Nucleus accumbens (tissue), 56 donors: ENCODE results near the gene PCOLCE2.
A peak's percentile ranks its signal among the peaks of the same experiment; 100 is the strongest.
"Not testable (repeated sequence)": the region's sequence is repeated elsewhere in the genome, so short reads cannot be mapped to it uniquely, and the experiment has no call there.

ENCODE experiments used
- DNase-seq, 56 donors: peaks; one replicate each; lab custom pipeline; 2025; lab: John Stamatoyannopoulos, UW

Gene PCOLCE2

DNA sequence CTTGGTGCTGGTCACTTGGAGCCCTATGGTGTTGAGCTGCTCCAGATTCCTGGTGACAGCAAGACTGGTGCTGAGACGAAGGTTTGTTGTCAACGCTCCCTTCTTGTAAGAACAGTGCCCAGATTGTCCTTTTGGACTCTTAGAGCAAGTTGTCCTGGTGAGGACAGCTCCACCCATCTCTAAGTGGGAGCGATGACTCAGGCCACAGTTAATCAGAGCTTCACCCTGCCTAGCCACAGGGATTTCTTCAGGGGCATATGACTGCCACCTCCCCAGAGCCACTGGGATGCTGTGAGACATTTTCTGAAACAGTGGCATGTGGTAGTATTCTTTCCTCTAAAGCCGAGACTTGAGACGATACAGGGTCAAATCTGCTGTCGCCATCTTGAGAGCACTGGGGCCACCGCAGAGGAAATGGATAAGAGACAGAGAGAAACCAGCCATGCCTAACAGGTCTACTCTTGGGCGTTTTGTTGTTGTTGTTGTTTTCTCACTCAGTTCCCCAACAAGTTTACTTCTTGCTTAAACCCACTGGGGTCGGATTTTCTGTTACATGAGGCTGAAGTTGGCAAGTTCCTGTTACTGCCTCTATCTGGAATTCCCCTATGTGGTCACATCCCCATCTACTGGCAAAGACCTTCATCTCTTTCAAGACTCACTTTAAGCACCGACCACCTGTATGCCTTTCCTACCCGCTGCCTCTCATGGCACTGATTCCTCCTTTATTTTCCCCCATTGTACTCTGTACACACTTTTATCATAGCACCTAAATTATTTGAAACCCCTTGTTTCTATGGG lies 16.0 kb upstream of the PCOLCE2 start:
- no peak for DNase-seq

DNA sequence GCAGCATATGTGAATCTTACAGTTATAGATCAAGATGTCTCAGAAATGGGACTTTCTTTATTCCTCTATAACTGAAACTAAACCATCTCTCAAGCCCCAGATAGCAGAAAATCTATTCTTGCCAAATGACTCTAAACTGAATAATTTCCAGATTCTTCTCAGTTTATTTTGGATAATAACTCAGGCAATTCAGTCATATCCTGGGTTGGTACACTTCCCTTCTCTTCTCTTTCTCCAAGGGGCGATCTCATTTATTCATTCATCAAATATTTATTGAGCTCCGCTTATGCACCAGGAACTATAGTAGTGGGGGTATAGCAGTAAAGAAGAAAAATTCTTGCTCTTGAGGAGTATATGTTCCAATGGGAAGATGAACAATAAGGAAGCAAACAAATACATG lies 13.5 kb upstream of the PCOLCE2 start:
- DNase-seq, result no peak

DNA sequence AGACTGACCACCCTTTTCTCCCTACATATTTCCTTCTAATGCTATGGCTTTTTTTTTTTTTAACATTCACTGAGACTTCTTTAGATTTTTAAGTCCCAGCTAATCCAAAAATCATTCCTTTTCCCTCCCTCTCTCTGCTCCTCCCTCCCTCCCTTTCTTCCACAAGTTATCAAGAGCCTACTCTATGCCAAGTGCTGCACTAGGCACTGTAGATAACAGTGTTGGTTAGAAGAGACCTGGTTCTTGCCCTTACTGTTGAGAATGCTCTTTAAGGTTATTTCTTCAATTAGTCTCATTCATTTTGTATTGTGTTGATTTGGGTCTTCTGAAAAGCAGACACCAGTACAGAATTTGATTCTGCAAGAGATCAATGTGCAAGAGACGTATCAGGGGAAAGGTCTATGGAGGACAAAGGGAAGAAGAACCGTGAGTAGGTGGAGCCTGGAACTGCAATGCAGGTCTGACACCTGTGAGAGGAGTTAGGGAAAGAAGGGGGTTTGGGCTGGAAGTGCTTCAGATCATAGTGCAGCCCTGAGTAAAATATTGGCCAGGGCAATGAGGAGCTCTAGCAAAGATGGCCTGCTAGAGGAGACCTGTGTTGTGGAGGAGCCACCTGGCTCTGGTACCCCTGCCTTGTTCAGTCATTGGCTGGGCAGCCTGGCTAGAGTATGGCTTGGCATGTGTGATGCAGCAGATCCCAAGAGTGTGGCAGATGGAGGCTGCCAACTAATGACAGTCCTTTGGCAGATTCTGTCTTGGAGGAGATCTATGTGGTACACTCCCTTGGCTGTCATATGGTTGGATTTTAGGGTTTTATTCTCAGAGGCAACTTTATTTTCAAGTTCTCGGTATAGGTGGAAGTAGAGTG lies 9.7 kb upstream of the PCOLCE2 start:
- no peak for DNase-seq

DNA sequence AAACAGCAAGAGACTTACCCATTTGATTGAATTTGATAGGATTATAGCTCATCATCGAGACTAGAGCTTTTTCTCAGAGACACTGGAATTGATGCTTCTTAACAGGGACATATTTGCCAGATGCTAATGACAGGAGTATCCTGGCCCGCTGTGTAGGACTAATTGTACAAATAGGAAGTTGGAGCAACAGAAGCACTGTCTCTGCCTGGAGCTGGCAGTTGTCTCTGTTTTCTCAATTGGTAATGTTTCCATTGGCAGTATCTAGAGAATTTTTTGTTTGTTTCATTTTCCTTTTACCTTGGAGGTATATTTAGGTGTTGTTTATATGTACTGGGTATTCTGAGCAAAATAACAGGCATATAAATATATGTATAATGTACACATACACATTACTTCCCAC lies 8.9 kb upstream of the PCOLCE2 start:
- no peak for DNase-seq

DNA sequence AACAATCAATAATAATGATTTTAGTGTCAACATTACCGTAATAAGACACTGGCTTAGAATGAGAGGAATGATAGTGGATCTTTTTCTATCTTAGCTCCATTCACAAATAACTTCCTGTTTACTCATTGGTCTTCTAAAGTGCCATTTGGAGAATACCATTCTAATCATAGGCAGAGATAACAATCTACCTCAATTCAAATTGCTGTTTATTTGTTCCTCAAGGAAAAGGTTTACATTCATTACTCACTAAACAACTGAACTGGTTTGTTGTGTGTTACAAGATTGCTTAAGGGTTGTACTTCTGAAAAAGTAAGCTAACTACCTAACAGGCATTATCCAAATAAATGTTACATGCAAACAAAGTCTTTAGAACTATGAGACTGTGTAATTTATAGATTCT lies 8.1 kb upstream of the PCOLCE2 start:
- no peak for DNase-seq

DNA sequence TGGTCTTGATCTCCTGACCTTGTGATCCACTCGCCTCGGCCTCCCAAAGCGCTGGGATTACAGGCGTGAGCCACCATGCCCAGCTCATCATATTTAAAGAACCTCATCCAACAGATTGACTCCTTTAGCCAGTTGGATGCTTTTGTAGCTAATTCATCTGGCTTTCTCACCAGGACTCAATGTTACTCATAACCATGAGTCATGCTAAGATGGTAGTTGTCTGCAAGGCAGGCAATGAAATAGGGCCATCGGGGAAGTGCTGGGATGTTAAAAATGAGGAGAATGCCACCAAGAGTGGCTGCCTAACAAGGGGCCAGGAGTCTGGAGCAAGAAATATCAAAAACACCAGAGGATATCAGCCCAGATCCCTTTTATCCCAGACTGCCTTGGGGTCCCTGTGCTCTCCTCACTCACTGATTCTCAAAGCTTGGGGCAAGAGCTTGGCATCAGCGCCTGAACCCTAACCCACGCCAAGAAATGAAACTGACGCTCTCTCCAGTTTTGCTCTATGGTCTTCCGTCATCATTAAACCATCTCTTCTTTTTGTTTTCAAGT lies 7.4 kb upstream of the PCOLCE2 start:
- no peak for DNase-seq

DNA sequence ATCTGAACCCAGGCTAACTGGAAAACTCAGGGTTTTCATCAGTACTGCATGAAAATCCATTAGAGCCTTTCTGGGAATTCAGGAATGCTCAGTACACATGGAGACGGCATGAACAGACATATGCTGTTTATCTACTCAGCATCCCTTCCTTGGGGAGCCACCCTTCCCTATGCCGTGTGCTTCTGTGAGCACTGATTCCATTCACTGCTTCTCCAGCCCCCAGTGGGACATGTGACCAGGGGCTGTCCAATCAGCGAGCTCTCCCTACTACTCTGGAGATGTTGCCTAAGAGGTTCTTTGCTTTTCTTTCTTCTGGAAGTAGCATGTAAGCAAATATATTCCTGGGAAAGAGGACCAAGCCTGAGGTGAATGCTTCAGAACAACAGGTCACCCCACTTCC lies 5.6 kb upstream of the PCOLCE2 start:
- no peak for DNase-seq

DNA sequence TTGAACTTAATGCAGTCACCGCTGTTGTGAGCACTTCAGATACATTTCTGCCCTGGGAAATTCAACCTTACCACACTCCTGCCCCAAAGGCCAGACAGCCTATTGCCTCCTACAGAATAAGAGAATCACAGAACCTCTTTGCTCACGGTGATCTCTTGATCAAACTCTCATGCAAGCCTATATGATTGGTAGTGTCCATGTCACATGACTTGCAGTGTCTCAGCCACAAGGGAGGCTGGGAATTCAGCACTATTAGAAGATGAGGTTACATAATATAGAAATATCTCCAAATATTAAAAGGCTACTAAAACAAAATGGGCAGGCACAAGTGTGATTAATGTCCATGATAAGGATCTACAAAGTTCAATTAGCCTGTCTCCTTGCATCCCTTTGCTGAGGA lies 3.8 kb upstream of the PCOLCE2 start:
- no peak for DNase-seq

DNA sequence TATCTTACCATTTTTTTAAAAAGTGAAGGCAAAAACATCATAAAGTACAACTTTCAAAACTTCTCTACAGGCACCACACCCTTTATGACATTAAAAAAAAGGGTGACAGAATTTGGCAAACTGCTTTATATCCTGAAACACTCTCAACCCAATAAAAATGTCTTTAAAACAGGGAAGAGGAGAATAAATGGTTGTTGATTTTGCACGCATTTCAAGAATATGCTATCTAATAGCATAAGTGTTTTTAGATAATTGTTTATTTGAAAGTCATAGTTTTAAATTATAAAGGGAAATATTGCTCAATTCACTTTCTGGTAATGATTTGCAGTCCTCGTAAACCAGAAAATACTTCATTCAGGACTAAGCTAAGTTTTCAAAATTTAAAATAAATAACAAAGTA lies 1.7 kb upstream of the PCOLCE2 start:
- DNase-seq, result no peak

DNA sequence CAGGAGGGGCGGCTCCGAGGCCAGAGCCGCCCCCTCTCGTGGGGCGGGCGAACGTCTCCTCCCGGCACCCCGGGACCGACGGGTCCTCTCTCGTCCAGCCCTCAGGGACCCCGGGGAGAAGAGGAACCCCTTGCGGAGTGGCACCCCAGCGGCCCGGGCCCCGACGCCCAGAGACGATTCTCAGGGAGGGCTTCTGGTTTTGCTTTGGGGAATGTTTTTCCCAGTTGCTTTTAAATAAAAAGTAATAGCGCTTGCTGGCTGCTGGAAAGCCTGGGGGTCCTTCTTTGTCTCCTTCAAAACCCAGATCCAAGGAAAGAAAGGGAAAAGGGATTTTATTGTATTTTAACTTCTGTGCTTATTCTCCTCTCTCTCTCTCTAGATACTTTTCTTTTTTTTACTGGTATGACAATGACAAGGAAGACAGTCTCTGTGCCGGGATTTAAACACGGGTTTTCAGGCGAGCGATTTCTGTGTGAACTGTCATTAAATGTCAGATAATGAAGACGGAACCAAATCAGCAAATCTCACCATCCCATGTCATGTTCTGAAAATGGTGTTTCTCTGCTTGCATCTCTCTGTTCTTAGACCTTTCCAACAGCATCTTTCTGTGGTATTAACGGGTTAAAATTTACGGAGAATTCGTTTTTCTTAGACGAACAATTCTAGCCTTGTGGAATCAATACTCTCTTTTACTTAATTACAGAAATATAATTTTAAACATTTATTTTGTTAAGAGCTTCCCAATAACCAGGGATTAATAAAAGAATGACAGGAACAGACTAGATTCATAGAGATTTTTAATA lies 530 bp upstream of the PCOLCE2 start:
- DNase-seq, result peak in 1 of 56 donors; percentile 1

DNA sequence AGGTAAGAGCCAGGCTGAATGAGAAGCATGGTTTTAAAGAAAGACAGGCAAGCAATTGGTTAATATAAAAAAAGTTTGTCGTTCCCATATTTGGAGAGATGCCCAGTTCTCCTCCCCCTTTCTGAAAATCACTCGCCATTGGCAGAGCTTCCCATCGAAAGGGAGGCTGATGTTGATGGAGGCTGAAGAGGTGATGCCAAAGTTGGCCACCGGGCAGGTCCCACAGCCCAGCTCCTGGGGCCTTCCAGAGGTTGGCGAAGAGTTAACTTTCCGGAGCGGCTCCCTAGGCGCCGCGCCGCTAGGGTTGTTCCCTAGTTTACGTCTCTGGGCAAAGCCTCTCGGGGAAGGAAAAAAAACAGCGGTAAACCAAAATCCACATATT lies 793 bp downstream of the PCOLCE2 start:
- DNase-seq, result no peak

DNA sequence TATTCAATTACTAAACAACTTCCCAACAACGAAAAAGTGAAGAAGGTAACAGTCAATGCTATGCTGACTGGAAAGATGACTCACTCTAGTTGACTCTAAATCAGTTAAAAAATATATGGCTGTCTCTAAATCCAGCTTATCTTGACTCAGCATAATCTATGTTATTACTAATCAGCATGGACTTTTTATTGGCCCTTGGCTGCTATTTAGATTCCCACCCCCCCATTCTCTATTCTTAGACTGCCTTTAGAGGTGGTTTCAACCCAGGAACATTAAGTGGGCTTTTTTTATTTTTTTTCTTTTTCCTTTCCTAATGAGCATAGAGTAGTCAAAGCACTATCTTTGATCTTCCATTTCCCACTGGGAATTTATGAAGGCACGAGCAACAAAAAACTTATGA lies 1.9 kb downstream of the PCOLCE2 start:
- no peak for DNase-seq

DNA sequence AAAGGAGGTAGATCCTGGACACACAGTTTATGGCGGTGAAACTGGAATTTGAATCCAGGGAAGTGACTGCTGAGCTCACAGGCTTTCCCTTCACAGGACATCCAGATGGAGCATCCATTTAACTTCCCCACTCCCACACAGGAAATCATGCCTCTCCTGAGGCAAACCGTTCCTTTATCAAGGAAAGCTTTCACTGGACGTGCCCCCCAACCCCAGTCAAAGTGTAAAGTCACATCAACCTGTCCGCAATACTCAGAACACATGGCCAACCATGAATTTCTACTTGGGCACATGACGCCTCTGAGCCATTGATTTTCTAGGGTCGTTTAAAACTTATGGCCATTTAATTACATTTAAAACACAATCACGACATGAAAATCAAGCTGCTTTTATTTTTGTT lies 2.9 kb downstream of the PCOLCE2 start:
- no peak for DNase-seq

DNA sequence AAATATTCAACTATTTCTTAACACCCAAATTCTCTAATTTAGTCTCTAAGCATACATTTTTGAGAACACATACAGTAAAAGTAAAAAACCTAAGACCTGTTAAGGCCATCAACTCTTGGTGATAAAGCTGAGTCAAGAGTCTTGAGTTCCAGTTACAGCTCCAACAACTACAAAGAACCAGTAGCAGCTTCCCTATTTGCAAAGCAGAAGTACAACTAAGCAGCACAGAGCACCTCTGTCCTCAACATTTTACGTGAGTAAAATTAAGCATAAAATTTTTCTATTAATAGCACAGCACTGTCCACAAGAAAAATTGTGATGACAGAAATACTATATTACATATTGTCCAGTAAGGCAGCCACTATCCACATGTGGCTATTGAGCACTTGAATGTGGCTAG lies 4.4 kb downstream of the PCOLCE2 start:
- DNase-seq, result no peak

DNA sequence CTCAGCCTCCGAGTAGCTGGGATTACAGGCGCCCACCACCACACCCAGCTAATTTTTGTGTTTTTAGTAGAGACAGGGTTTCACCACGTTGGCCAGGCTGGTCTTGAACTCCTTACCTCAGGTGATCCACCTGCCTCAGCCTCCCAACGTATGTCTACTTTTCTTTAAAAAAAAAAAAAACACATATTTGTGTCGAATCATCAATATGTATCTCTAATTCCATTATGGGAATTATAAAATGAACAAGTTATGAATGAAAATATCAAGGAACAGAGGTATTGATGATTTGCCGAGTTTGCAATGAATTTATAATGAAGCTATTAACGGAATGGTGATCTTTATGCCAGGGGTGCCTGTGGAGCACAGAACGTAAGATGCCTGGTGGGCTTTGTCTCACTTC lies 5.3 kb downstream of the PCOLCE2 start:
- DNase-seq, result not testable (repeated sequence)

DNA sequence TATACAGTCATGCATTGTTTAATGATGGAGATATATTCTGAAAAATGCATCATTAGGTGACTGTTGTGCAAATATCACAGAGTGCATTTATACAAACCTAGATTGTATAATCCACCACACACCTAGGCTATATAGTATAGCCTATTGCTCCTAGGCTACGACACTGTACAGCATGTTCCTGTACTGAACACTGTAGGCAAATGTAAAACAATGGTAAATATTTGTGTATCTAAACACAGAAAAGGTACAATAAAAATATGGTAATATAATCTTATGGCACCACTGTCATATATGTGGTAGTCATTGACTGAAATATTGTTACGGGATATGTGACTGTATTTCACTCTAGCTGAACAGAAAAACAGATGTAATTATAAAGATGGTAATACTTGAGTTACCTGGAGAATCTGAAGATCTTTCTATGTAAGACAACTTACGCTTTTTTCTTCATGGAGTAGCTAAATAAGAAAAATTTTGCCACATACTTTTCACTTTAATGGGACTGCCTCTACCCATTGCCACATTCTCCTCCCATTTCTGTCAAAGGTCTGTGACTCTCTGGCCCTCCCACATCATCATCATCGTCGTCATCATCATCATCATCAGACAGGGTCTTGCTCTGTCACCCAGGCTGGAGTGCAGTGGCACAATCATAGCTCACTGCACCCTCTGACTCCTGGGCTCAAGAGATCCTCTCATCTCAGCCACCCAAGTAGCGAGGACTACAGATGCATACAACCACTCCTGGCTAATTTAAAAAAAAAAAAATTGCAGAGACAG lies 7.2 kb downstream of the PCOLCE2 start:
- no peak for DNase-seq

DNA sequence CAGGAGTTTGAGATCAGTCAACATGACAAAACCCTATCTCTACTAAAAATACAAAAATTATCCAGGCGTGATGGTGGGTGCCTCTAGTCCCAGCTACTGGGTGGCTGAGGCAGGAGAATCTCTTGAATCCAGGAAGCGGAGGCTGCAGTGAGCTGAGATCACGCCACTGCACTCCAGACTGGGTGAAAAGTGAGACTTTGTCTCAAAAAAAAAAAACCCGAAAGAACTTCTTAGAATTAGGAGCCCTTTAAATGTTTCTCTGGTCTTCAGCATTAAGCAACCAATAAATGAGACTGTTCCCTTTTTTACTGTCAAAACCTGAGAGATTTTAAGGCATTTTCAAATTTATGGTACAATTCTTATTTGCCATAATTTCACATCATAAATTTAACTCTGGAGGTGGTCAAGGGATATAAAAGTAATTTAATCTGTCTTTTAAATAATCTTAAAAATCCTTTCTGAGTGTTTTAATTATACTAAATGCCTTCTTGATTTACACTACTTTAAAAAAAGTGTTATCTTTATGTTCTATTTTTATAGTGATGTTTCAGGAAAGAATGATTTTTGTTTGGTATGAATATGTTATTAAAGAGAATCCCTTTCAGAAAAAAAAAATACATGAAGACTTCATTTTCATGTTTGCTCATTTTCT lies 10.1 kb downstream of the PCOLCE2 start:
- DNase-seq, result no peak

DNA sequence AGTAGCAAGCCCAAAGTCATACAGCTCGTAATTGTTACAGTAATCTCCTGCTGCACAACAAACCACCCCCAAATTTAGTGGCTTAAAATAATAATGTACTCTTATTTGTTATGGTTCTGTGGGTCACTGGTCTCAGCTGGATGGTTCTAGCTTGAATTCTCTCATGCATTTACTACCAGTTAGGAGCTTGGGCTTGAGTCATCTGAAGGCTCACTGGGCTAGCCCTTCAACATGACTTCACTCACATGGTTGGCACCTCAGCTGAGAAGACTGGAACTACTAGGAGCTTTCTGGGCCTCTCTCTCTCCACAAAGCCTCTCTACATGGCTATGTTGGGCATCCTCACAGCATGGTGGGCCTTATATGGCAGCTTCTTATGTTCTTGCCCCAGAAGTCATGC lies 12.5 kb downstream of the PCOLCE2 start:
- DNase-seq, result no peak

DNA sequence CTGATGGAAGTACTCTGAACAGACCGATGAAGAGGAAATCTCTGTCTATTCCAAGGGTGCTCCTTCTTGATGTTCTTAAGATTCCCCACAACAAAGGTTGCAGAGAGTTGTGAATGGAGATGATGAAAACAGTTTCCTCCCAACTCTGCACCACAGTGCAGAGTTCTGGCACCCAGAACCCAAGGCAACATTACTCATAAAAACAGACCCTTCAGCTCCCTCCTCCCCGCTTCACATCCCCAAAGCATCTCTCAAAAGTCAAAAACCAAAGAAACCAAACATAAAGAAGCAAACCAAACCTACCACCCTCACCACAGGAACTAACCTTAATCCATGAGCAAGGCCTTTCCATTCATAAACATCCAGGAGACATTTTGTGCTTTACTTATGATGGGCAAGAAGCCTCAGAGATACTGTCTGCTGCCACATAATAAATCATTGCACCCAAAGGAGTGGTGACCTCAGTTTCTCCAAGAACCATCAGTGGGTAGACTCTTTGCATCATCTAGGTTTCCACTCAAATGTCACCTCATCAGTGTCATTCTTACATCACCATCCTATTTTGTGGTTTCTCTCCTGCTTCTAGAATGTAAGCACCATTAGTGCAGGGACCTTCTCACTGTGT lies 13.2 kb downstream of the PCOLCE2 start:
- no peak for DNase-seq
